Measurements from ENCODE around the gene EMC6. TPM values are rescaled to one million over a fixed set of nuclear protein-coding genes. Genes with fewer than 3 reads are reported as not detected.
A peak's percentile ranks its signal among the peaks of the same experiment; 100 is the strongest.

Gene EMC6
- polyA plus RNA-seq, 1 of the 3 experiments (the other 2 are of a cell fraction): 56.6 TPM

- ChIA-PET CTCF (interaction anchor here (1.1 to 1.2 kb wide), 2 partner anchors 7 to 11 kb away, joined by 3 to 4 read pairs; no protein-coding TSS in a partner anchor), POLR2A (no interaction called here)
- H3F3A ChIP-seq (replicated peaks; ENCODE audit: insufficient read depth): peaks cover 20% of the 10 kb centered on the region
Measured at GRCh38 chr17:3658784-3659449, 9.7 kb upstream of the EMC6 start.

GRCh38 chr17:3659541-3660111, 9.0 kb upstream of the EMC6 start:
- no peaks in the 10 kb centered on the region for H3K27me3 ChIP-seq (ENCODE audit: insufficient read depth)
- H4K20me1 ChIP-seq (ENCODE audit: insufficient read depth): peaks cover 15% of the 10 kb centered on the region
- ChIA-PET POLR2A (no interaction called here), CTCF (interaction anchor here (1.1 to 1.2 kb wide), 2 partner anchors 11 to 611 kb away, joined by 3 to 4 read pairs; no protein-coding TSS in a partner anchor)
- WGBS (ENCODE audit: low lambda C conversion rate): 70% methylated on average over 21 of the region's 22 CpGs
- peak overlapping the region; percentile 37; the same call in 1 of the 2 replicates for H3K4me2 ChIP-seq
- no peak overlapping the region for H3K9ac ChIP-seq
- peaks cover 3% of the 10 kb centered on the region; the same call in 1 of the 2 replicates for H3K79me2 ChIP-seq (ENCODE audit: insufficient read depth)
- no peak for DNase-seq
- H3K27ac ChIP-seq (ENCODE audit: low read depth in 2 of 2, low read length in 1 of 2): peak overlapping the region; percentile 16 to 59; a peak in 3 of 4 replicates
- H3K36me3 ChIP-seq (replicated peaks in 1 of 2; ENCODE audit: control insufficient read depth in 1 of 2, insufficient read depth in 2 of 2, low read length in 1 of 2): peaks cover 6 to 25% of the 10 kb centered on the region in 2 experiments
- H3K4me3 ChIP-seq (ENCODE audit: low read depth in 2 of 2, low read length in 1 of 2): no peak overlapping the region
- peaks cover 0 to 13% of the 10 kb centered on the region in 2 experiments; a peak in 3 of 4 replicates for H3K4me1 ChIP-seq (ENCODE audit: control insufficient read depth in 1 of 2, insufficient read depth in 2 of 2, low read depth in 1 of 2, low read length in 1 of 2)
- H3F3A ChIP-seq (replicated peaks; ENCODE audit: insufficient read depth): peaks cover 25% of the 10 kb centered on the region
- no peaks in the 10 kb centered on the region for H3K9me3 ChIP-seq
- H3K9me2 ChIP-seq: no peaks in the 10 kb centered on the region
- H2AFZ ChIP-seq (ENCODE audit: low read depth): no peak overlapping the region
- TF ChIP-seq, protein P1, sequence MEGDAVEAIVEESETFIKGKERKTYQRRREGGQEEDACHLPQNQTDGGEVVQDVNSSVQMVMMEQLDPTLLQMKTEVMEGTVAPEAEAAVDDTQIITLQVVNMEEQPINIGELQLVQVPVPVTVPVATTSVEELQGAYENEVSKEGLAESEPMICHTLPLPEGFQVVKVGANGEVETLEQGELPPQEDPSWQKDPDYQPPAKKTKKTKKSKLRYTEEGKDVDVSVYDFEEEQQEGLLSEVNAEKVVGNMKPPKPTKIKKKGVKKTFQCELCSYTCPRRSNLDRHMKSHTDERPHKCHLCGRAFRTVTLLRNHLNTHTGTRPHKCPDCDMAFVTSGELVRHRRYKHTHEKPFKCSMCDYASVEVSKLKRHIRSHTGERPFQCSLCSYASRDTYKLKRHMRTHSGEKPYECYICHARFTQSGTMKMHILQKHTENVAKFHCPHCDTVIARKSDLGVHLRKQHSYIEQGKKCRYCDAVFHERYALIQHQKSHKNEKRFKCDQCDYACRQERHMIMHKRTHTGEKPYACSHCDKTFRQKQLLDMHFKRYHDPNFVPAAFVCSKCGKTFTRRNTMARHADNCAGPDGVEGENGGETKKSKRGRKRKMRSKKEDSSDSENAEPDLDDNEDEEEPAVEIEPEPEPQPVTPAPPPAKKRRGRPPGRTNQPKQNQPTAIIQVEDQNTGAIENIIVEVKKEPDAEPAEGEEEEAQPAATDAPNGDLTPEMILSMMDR (IDR thresholded peaks at IDR 0.05): 0 out of 2 replicates have a peak, but pooled peaks have one; percentile 5
- TF ChIP-seq, protein P2, sequence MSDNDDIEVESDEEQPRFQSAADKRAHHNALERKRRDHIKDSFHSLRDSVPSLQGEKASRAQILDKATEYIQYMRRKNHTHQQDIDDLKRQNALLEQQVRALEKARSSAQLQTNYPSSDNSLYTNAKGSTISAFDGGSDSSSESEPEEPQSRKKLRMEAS (IDR thresholded peaks at IDR 0.05; ENCODE audit: low read depth): peak; percentile 67
- no peak for TF ChIP-seq ELF1 (IDR thresholded peaks at IDR 0.05)
- peak; percentile 77 for TF ChIP-seq FOSL2 (IDR thresholded peaks at IDR 0.05; ENCODE audit: borderline replicate concordance, low read depth)
- no peak for TF ChIP-seq SIN3A (IDR thresholded peaks at IDR 0.05; ENCODE audit: borderline replicate concordance, low read depth, low read length)
- TF ChIP-seq NFIC (IDR thresholded peaks at IDR 0.05; ENCODE audit: borderline replicate concordance): peak; percentile 51; the same call in 1 of the 2 replicates
- TF ChIP-seq JUND (IDR thresholded peaks at IDR 0.05): peak; percentile 43
- TF ChIP-seq TEAD4 (IDR thresholded peaks at IDR 0.05; ENCODE audit: borderline replicate concordance, insufficient read depth): no peak
- peak; percentile 46; the same call in 1 of the 2 replicates for TF ChIP-seq TCF12 (IDR thresholded peaks at IDR 0.05)
- no peak for TF ChIP-seq TAF1 (IDR thresholded peaks at IDR 0.05; ENCODE audit: borderline replicate concordance, low read depth, low read length)
- no peak for TF ChIP-seq SMC3 (IDR thresholded peaks at IDR 0.05; ENCODE audit: low read depth, low read length)

More at GRCh38 chr17:3658784-3659449, 9.7 kb upstream of the EMC6 start:
- Histone ChIP-seq H3K9me3 (no peaks in the 10 kb centered on the region), H3K79me2 (ENCODE audit: insufficient read depth) (no peaks in the 10 kb centered on the region), H3K4me3 (ENCODE audit: low read depth in 2 of 2, low read length in 1 of 2) (no peak overlapping the region), H3K4me2 (peak overlapping the region; percentile 37; the same call in 1 of the 2 replicates), H3K27ac (ENCODE audit: low read depth in 2 of 2, low read length in 1 of 2) (peak overlapping the region in 1 of 2 experiments; percentile 59; a peak in 3 of 4 replicates), H3K9me2 (no peaks in the 10 kb centered on the region), H3K27me3 (ENCODE audit: insufficient read depth) (no peaks in the 10 kb centered on the region), H3K36me3 (replicated peaks in 1 of 2; ENCODE audit: control insufficient read depth in 1 of 2, insufficient read depth in 2 of 2, low read length in 1 of 2) (peaks cover 6 to 18% of the 10 kb centered on the region in 2 experiments), H3K9ac (no peak overlapping the region), H2AFZ (ENCODE audit: low read depth) (no peak overlapping the region), H3K4me1 (ENCODE audit: control insufficient read depth in 1 of 2, insufficient read depth in 2 of 2, low read depth in 1 of 2, low read length in 1 of 2) (peaks cover 0 to 13% of the 10 kb centered on the region in 2 experiments; a peak in 3 of 4 replicates), H4K20me1 (ENCODE audit: insufficient read depth) (peaks cover 9% of the 10 kb centered on the region; the same call in 1 of the 2 replicates)
- WGBS (ENCODE audit: low lambda C conversion rate): 87% methylated on average over 21 of the region's 22 CpGs
- TF ChIP-seq TAF1 (IDR thresholded peaks at IDR 0.05; ENCODE audit: borderline replicate concordance, low read depth, low read length) (no peak), REST (IDR thresholded peaks at IDR 0.05; ENCODE audit: low read depth, low read length) (no peak), GATA2 (CRISPR knock-in tag; IDR thresholded peaks at IDR 0.05) (no peak), RFX5 (IDR thresholded peaks at IDR 0.05; ENCODE audit: low read length) (no peak), SIN3A (IDR thresholded peaks at IDR 0.05; ENCODE audit: borderline replicate concordance, low read depth, low read length) (no peak)
- TF ChIP-seq, protein P2 (IDR thresholded peaks at IDR 0.05; ENCODE audit: low read depth): no peak
- no peak for DNase-seq

Measured in SK-N-SH (cell line).